Renal cortical epithelial cell (primary cell): ENCODE data around the gene APOL6. TPM values are rescaled to one million over a fixed set of nuclear protein-coding genes. Genes with fewer than 3 reads are reported as not detected.
A peak's percentile ranks its signal among the peaks of the same experiment; 100 is the strongest.

Source experiments
- DNase-seq: peaks from one replicate; pipeline ENCODE4 v3.0.0-alpha.2; 2011; ENCODE audit warnings: low read depth
- total RNA-seq: library from RNA; depleted of rRNA; stranded (reverse); fragments of >200 nt; gene quantifications from 2 replicates; pipeline ENCODE4 v1.2.3, GENCODE V29; 2014

The APOL6 gene
- total RNA-seq, result 22.1 and 37.9 TPM in 2 replicates

- peak; percentile 81 for DNase-seq
These were observed at the start of gene APOL6 for GRCh38 chr22:35648066-35649025. Gene APOL6 (plus strand): TSS chr22:35648446. CDS start chr22:35656426, 7,980 bp downstream.

GRCh38 chr22:35599364-35599763 lies 48.9 kb upstream of the APOL6 start:
- DNase-seq, result no peak

GRCh38 chr22:35600476-35600875 lies 47.8 kb upstream of the APOL6 start:
- DNase-seq, result no peak

- DNase-seq, result no peak
These were observed 47.1 kb upstream of the APOL6 start for GRCh38 chr22:35601013-35601580.

GRCh38 chr22:35601743-35602615 lies 46.3 kb upstream of the APOL6 start:
- peak; percentile 83 for DNase-seq

GRCh38 chr22:35604621-35605368 lies 43.5 kb upstream of the APOL6 start:
- no peak for DNase-seq

- DNase-seq, result no peak
These were observed 42.9 kb upstream of the APOL6 start for GRCh38 chr22:35605369-35605680.

- no peak for DNase-seq
These were observed 42.3 kb upstream of the APOL6 start for GRCh38 chr22:35605851-35606481.

GRCh38 chr22:35606916-35607315 lies 41.3 kb upstream of the APOL6 start:
- DNase-seq, result no peak

GRCh38 chr22:35608088-35608487 lies 40.2 kb upstream of the APOL6 start:
- DNase-seq, result no peak

- DNase-seq, result no peak
These were observed 39.0 kb upstream of the APOL6 start for GRCh38 chr22:35609261-35609660.

GRCh38 chr22:35609761-35610160 lies 38.5 kb upstream of the APOL6 start:
- DNase-seq, result no peak

- no peak for DNase-seq
These were observed 37.5 kb upstream of the APOL6 start for GRCh38 chr22:35610741-35611140.

- no peak for DNase-seq
These were observed 36.9 kb upstream of the APOL6 start for GRCh38 chr22:35611200-35611890.

GRCh38 chr22:35611891-35612576 lies 36.2 kb upstream of the APOL6 start:
- no peak for DNase-seq

- DNase-seq, result no peak
These were observed 35.3 kb upstream of the APOL6 start for GRCh38 chr22:35612903-35613302.

GRCh38 chr22:35614404-35614803 lies 33.8 kb upstream of the APOL6 start:
- no peak for DNase-seq

- no peak for DNase-seq
These were observed 33.1 kb upstream of the APOL6 start for GRCh38 chr22:35615156-35615555.

GRCh38 chr22:35616043-35616442 lies 32.2 kb upstream of the APOL6 start:
- no peak for DNase-seq
